Measurements from ENCODE around the gene BMPR1A. TPM values are rescaled to one million over a fixed set of nuclear protein-coding genes. Genes with fewer than 3 reads are reported as not detected.
A peak's percentile ranks its signal among the peaks of the same experiment; 100 is the strongest.
"Not testable (repeated sequence)": the region's sequence is repeated elsewhere in the genome, so short reads cannot be mapped to it uniquely, and the experiment has no call there.

The BMPR1A gene
- total and polyA plus RNA-seq, 2 experiments from 2014 or later: 14.2 to 82.5 TPM

DNA sequence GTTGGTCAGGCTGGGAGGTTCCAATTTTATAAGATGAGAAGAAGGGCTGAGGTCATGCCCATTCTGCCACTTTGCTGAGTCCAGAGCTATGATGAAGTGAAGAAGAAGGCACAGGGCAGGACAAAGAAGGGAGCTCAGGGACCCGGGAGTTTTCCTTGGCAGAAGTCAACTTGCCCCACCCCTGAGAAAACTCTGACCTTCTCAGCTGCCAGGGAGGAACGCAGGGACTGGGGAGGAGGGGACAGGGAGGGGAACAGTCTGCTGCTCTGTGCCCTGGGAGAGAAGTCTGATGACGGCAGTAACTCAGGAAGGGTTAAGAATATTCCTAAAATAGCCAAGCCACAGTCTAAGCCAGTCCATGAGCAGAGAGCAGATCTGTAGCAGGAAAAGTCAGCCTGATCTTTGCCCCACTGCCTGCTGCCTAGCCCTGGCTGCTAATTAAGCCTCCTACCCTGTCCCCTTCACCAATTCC, 223.6 kb downstream of the BMPR1A start:
- H3K4me3 Mint-ChIP-seq: no peak overlapping the region
- ATAC-seq: no peak; the same call in 2 of the 3 replicates

DNA sequence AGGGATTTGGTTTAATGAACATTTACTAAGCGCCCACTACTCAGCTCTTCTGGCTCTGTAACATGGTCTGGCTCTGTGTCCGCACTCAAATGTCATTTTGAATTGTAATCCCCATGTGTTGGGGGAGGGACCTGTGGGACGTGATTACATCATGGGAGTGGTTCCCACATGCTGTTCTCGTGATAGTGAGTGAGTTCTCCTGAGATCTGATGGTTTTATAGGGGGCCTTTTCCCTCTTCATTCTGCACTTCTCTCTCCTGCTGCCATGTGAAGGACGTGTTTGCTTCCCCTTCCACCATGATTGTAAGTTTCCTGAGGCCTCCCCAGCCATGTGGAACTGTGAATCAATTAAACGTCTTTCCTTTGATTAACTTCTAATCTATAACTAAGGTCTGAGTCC, 224.6 kb downstream of the BMPR1A start:
- H3K4me2 ChIP-seq; H3K4me3 Mint-ChIP-seq; H3K27ac Mint-ChIP-seq; H4K20me1 ChIP-seq (replicated peaks; ENCODE audit: insufficient read depth); H3K9me2 ChIP-seq (ENCODE audit: insufficient read depth); H3K4me3 ChIP-seq; ATAC-seq; H3K27ac ChIP-seq (ENCODE audit: low read depth); H3F3A ChIP-seq (replicated peaks; ENCODE audit: low read depth); H3K9me3 Mint-ChIP-seq; H3K36me3 Mint-ChIP-seq (ENCODE audit: low read depth); H3K27me3 Mint-ChIP-seq (ENCODE audit: insufficient read depth, low read depth, poor library complexity); H3K36me3 ChIP-seq (ENCODE audit: insufficient read depth); DNase-seq (ENCODE audit: low spot score); H3K79me2 ChIP-seq (replicated peaks; ENCODE audit: insufficient read depth); H3K27me3 ChIP-seq (ENCODE audit: insufficient read depth): not testable (repeated sequence)
- H3K4me1 Mint-ChIP-seq: peaks cover 18% of the 10 kb centered on the region
- 0 out of 2 replicates have a peak, but pooled peaks cover 11% of the 10 kb centered on the region for H3K4me1 ChIP-seq (ENCODE audit: insufficient read depth)
- H2AFZ ChIP-seq: peak overlapping the region; percentile 80

More for the DNA sequence above, 223.6 kb downstream of the BMPR1A start:
- Mint-ChIP-seq H3K36me3 (ENCODE audit: low read depth) (no peaks in the 10 kb centered on the region), H3K4me1 (peaks cover 14% of the 10 kb centered on the region), H3K9me3 (no peaks in the 10 kb centered on the region), H3K27ac (no peak overlapping the region), H3K27me3 (ENCODE audit: insufficient read depth, low read depth, poor library complexity) (peaks cover 2% of the 10 kb centered on the region)
- DNase-seq (ENCODE audit: low spot score): no peak
- Histone ChIP-seq H3K4me2 (no peak overlapping the region), H3F3A (replicated peaks; ENCODE audit: low read depth) (no peaks in the 10 kb centered on the region), H3K79me2 (replicated peaks; ENCODE audit: insufficient read depth) (no peaks in the 10 kb centered on the region), H4K20me1 (replicated peaks; ENCODE audit: insufficient read depth) (no peaks in the 10 kb centered on the region), H3K27me3 (ENCODE audit: insufficient read depth) (no peaks in the 10 kb centered on the region), H3K4me1 (ENCODE audit: insufficient read depth) (0 out of 2 replicates have a peak, but pooled peaks cover 11% of the 10 kb centered on the region), H3K9me2 (ENCODE audit: insufficient read depth) (no peaks in the 10 kb centered on the region), H2AFZ (no peak overlapping the region), H3K4me3 (no peak overlapping the region), H3K27ac (ENCODE audit: low read depth) (no peak overlapping the region), H3K36me3 (ENCODE audit: insufficient read depth) (no peaks in the 10 kb centered on the region)
- TF ChIP-seq POLR2AphosphoS5 (IDR thresholded peaks at IDR 0.05; ENCODE audit: low read depth) (no peak), EZH2phosphoT487 (IDR thresholded peaks at IDR 0.05; ENCODE audit: unreplicated experiment) (no peak), JUNB (IDR thresholded peaks at IDR 0.05; ENCODE audit: unreplicated experiment) (no peak), ZNF114 (CRISPR knock-in tag; IDR thresholded peaks at IDR 0.05) (no peak), ZNF331 (CRISPR knock-in tag; IDR thresholded peaks at IDR 0.05; ENCODE audit: low read depth) (no peak)
- TF ChIP-seq, protein P1, sequence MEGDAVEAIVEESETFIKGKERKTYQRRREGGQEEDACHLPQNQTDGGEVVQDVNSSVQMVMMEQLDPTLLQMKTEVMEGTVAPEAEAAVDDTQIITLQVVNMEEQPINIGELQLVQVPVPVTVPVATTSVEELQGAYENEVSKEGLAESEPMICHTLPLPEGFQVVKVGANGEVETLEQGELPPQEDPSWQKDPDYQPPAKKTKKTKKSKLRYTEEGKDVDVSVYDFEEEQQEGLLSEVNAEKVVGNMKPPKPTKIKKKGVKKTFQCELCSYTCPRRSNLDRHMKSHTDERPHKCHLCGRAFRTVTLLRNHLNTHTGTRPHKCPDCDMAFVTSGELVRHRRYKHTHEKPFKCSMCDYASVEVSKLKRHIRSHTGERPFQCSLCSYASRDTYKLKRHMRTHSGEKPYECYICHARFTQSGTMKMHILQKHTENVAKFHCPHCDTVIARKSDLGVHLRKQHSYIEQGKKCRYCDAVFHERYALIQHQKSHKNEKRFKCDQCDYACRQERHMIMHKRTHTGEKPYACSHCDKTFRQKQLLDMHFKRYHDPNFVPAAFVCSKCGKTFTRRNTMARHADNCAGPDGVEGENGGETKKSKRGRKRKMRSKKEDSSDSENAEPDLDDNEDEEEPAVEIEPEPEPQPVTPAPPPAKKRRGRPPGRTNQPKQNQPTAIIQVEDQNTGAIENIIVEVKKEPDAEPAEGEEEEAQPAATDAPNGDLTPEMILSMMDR (conservative IDR thresholded peaks at IDR 0.05; ENCODE audit: low read depth in 2 of 2): no peak

GRCh38 chr10:86981716-86982115, 225.3 kb downstream of the BMPR1A start:
- DNase-seq (ENCODE audit: low spot score) (no peak), ATAC-seq (no peak)
- Histone ChIP-seq H3K4me1 (ENCODE audit: insufficient read depth) (0 out of 2 replicates have a peak, but pooled peaks cover 11% of the 10 kb centered on the region), H3K27ac (ENCODE audit: low read depth) (no peak overlapping the region), H3F3A (replicated peaks; ENCODE audit: low read depth) (no peaks in the 10 kb centered on the region), H2AFZ (no peak overlapping the region), H3K4me3 (no peak overlapping the region), H3K9me2 (ENCODE audit: insufficient read depth) (no peaks in the 10 kb centered on the region), H3K79me2 (replicated peaks; ENCODE audit: insufficient read depth) (no peaks in the 10 kb centered on the region), H3K36me3 (ENCODE audit: insufficient read depth) (no peaks in the 10 kb centered on the region), H3K27me3 (ENCODE audit: insufficient read depth) (no peaks in the 10 kb centered on the region), H3K4me2 (no peak overlapping the region), H4K20me1 (replicated peaks; ENCODE audit: insufficient read depth) (no peaks in the 10 kb centered on the region)
- peaks cover 18% of the 10 kb centered on the region for H3K4me1 Mint-ChIP-seq
- no peak overlapping the region for H3K4me3 Mint-ChIP-seq
- no peaks in the 10 kb centered on the region for H3K36me3 Mint-ChIP-seq (ENCODE audit: low read depth)
- H3K9me3 Mint-ChIP-seq: no peaks in the 10 kb centered on the region
- no peak overlapping the region for H3K27ac Mint-ChIP-seq
- peaks cover 2% of the 10 kb centered on the region for H3K27me3 Mint-ChIP-seq (ENCODE audit: insufficient read depth, low read depth, poor library complexity)
- TF ChIP-seq ETS1 (IDR thresholded peaks at IDR 0.05): no peak
- TF ChIP-seq POLR2AphosphoS5 (IDR thresholded peaks at IDR 0.05; ENCODE audit: low read depth): no peak
- TF ChIP-seq CREB1 (CRISPR knock-in tag; IDR thresholded peaks at IDR 0.05; ENCODE audit: low read depth): no peak
- no peak for TF ChIP-seq ZNF331 (CRISPR knock-in tag; IDR thresholded peaks at IDR 0.05; ENCODE audit: low read depth)
- no peak for TF ChIP-seq STAT1 (IDR thresholded peaks at IDR 0.05; ENCODE audit: unreplicated experiment)
- TF ChIP-seq ZNF114 (CRISPR knock-in tag; IDR thresholded peaks at IDR 0.05): no peak
- no peak for TF ChIP-seq NANOG (IDR thresholded peaks at IDR 0.05; ENCODE audit: borderline replicate concordance)
- no peak for TF ChIP-seq EZH2phosphoT487 (IDR thresholded peaks at IDR 0.05; ENCODE audit: unreplicated experiment)
- no peak for TF ChIP-seq EZH2 (IDR thresholded peaks at IDR 0.05; ENCODE audit: low read depth, unreplicated experiment)
- TF ChIP-seq REST (IDR thresholded peaks at IDR 0.05; ENCODE audit: unreplicated experiment): no peak
